Omental fat pad (tissue), 4 donors: ENCODE data around the gene PPBP. TPM values are rescaled to one million over a fixed set of nuclear protein-coding genes. Genes with fewer than 3 reads are reported as not detected.

Experiments used
- ATAC-seq: fragments of 150-250 bp; one replicate; pipeline ENCODE4 v1.9.1; 2016; ENCODE audit warnings: mild to moderate bottlenecking, moderate library complexity; ENCODE audit not compliant: low FRiP score
- DNase-seq: peaks from one replicate; pipeline ENCODE4 v3.0.0-alpha.2; 2019; ENCODE audit warnings: low spot score
- total RNA-seq, 4 donors: library from RNA; depleted of rRNA; stranded (reverse); fragments of >200 nt; gene quantifications; one replicate each; pipeline ENCODE4 v1.1.0, GENCODE V29; 2016
- TF ChIP-seq, protein P1 (sequence below), 3 donors: fragments of 450-650 bp; IDR thresholded peaks; one replicate each; pipeline ENCODE4 v1.5.1; 2016 to 2017; ENCODE audit warnings: antibody characterized with exemption in 3 of 3, mild to moderate bottlenecking in 3 of 3, moderate library complexity in 2 of 3

Gene PPBP
- total RNA-seq, 4 donors from 2014 or later: 1.9 to 3.4 TPM; not detected in 2

- DNase-seq (no peak), ATAC-seq (no peak)
- TF ChIP-seq, protein P1, sequence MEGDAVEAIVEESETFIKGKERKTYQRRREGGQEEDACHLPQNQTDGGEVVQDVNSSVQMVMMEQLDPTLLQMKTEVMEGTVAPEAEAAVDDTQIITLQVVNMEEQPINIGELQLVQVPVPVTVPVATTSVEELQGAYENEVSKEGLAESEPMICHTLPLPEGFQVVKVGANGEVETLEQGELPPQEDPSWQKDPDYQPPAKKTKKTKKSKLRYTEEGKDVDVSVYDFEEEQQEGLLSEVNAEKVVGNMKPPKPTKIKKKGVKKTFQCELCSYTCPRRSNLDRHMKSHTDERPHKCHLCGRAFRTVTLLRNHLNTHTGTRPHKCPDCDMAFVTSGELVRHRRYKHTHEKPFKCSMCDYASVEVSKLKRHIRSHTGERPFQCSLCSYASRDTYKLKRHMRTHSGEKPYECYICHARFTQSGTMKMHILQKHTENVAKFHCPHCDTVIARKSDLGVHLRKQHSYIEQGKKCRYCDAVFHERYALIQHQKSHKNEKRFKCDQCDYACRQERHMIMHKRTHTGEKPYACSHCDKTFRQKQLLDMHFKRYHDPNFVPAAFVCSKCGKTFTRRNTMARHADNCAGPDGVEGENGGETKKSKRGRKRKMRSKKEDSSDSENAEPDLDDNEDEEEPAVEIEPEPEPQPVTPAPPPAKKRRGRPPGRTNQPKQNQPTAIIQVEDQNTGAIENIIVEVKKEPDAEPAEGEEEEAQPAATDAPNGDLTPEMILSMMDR (IDR thresholded peaks at IDR 0.05): no peak
Measured at GRCh38 chr4:74023709-74024108, 35.7 kb upstream of the PPBP start.

DNA sequence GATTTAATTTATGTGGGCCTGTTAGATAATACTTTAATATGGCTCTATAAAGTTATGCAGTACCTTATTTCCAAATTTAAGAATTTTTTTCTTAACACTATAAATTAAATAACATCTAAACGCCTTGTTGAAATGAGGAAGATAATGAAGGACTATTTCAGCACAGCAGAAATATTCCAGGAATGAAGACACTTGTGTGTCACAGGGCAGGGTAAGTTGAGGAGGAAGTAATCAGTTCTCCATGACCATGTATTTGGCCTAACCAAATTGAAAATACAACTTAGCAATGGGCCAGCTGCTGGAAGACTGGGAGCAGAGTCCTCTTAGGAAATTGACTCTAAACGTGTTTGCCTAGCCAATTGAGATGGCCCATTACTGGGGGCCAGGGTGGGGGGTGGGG lies 33.6 kb upstream of the PPBP start:
- no peak for DNase-seq
- TF ChIP-seq, protein P1 (IDR thresholded peaks at IDR 0.05): no peak
- ATAC-seq: no peak

DNA sequence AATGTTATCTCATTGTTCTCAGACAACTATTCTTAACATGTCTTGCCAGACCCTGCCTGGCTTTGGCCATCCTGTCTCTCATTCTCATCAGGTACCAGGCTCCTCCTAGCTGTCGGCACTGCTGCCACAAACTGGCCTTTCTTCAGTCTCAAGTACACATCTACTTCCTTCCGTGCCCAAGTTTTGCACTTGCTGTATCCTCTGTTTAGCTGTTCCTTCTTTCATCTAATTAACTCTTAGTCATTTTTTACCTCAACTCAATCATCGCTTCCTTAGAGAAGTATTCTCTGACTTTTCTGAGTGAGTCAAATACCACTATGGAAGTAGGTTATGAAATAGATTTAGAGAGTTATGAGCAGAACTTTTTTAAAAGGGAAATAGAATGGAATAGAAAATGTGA lies 30.8 kb upstream of the PPBP start:
- DNase-seq: no peak
- ATAC-seq: no peak
- TF ChIP-seq, protein P1 (IDR thresholded peaks at IDR 0.05): no peak

- no peak for DNase-seq
- TF ChIP-seq, protein P1 (IDR thresholded peaks at IDR 0.05): no peak
- no peak for ATAC-seq
Measured at GRCh38 chr4:74018116-74018515, 30.1 kb upstream of the PPBP start.

DNA sequence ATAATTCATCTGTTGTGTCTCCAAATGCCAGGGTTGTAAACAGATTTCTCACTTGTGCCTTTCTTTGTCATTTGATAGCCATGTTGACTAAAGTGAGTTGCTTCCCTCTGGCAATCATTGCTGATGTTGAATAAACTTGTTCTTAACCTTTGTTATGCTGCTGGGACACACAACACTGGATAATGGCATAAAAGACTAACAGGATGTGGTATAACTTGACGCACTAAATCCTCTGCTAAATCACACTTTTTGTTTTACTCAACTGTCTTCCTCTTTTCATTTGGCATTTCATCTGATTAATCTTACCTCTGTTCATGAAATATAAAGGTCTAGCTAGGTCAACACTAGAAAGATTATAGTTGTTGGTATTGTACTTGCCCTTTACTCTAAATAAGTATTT lies 28.1 kb upstream of the PPBP start:
- DNase-seq (no peak), ATAC-seq (no peak)
- TF ChIP-seq, protein P1 (IDR thresholded peaks at IDR 0.05): no peak

DNA sequence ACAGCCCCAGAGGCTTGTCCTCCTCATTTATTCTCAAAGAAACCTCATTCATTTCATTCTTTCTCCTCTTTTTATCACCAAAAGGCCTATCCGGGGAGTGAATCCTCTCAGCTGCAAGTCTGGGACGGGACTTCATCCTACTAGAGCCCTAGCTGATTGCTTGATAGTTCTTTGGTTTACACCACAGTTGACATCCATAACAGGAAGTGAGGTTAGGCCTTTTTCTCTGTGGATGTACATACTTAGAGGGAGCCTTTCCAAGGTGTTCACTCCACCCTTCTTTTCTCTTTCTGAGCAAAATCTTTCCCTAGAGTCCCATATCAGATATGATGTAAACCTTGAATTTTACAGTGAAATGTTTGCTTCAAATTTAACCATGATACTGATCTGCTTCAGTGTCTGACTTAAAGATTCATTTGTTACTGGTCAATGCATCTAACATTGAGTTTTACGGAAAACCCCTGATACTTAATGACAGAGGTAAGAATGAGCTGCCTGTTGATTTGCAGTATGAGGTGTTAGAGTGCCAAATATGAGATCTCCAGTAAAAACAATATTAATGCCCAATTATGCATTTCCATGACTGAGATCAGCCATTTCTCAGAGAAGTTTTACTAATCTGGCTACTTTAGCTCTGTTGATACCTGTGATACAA lies 27.3 kb upstream of the PPBP start:
- DNase-seq (no peak), ATAC-seq (no peak)
- TF ChIP-seq, protein P1 (IDR thresholded peaks at IDR 0.05): no peak

DNA sequence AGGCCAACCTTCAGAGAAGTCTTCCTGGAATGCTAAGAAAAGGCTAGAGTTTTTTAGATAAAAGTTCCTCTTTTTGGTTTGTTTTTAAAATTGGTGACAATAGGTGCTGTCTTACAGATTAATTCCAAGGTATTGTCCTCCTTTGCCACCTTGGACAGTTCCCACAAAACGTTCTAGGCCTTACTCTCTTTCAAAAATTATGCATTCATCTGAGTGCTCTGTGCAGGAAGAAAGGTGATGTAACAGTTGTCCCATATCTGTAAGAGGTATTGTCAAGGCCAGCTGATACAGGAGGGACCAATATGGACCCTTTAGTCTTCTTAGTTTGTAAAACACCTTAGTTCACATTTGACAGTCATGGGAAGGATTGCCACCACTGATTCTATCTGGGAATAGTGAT lies 26.3 kb upstream of the PPBP start:
- DNase-seq (no peak), ATAC-seq (no peak)
- TF ChIP-seq, protein P1 (IDR thresholded peaks at IDR 0.05): no peak
